ENCODE measurements around the gene BCKDHB.
A peak's percentile ranks its signal among the peaks of the same experiment; 100 is the strongest.
"Not testable (repeated sequence)": the region's sequence is repeated elsewhere in the genome, so short reads cannot be mapped to it uniquely, and the experiment has no call there.

BCKDHB gene

DNA sequence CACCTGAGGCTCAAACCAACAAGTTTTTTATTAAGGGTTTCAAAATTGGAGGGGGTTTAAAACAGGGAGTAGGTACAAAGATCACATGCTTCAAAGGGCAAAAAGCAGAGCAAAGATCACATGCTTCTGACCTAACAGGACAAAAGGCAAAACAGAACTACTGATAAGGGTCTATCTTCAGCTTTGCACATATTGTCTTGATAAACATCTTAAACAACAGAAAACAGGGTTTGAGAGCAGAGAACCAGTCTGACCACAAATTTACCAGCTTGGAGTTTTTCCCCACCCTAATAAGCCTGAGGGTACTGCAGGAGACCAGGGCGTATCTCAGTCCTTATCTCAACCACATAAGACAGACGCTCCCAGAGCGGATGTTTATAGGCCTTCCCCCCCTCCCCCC is 16.1 kb downstream of the BCKDHB start:
- not testable (repeated sequence) for DNase-seq (ENCODE audit: low read depth in 1 of 2, low spot score in 1 of 2); H3K4me3 ChIP-seq (replicated peaks; ENCODE audit: insufficient read depth, low read length); H3K27me3 ChIP-seq (ENCODE audit: insufficient read depth, poor library complexity, severe bottlenecking); H3K27ac ChIP-seq (replicated peaks)

DNA sequence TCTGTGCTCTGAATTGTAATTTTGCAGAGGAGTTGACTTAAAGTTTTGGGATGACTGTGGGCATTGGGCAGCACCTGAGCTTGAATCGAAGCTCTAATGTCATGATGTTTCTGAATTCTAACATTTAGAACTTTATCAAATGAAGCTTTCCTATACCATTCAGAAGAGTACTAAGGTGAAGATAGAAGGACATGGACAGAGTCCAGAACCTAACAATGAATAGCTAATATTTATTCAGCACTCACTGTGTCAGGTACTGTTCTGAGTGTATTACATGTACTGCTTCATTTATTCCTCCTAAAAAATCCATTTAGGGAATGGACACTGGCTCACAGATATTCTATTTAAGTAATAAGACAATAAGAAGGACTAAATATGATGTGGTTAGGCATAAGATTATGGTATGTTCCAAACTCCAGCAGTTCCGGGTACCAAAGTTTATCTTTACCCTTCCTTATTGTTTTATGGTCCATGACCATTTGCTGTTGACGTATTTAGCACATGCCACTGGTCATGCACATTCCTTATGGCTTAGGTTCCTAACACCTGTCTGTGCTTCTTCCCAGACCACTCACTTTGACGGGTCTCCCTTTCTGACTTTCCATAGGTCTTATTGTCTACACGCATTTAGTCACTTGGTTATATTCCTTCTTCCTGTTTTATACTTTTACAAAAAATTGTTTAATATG is 20.3 kb downstream of the BCKDHB start:
- Histone ChIP-seq H3K27me3 (ENCODE audit: insufficient read depth, poor library complexity, severe bottlenecking) (no peaks in the 10 kb centered on the region), H3K4me3 (replicated peaks; ENCODE audit: insufficient read depth, low read length) (no peak overlapping the region), H3K27ac (replicated peaks) (no peak overlapping the region)
- DNase-seq (ENCODE audit: low read depth in 1 of 2, low spot score in 1 of 2): no peak
- no peak for TF ChIP-seq GABPA (IDR thresholded peaks at IDR 0.05; ENCODE audit: low read depth)
- no peak for TF ChIP-seq SPI1 (IDR thresholded peaks at IDR 0.05; ENCODE audit: borderline replicate concordance, low read depth)
- TF ChIP-seq, protein P1, sequence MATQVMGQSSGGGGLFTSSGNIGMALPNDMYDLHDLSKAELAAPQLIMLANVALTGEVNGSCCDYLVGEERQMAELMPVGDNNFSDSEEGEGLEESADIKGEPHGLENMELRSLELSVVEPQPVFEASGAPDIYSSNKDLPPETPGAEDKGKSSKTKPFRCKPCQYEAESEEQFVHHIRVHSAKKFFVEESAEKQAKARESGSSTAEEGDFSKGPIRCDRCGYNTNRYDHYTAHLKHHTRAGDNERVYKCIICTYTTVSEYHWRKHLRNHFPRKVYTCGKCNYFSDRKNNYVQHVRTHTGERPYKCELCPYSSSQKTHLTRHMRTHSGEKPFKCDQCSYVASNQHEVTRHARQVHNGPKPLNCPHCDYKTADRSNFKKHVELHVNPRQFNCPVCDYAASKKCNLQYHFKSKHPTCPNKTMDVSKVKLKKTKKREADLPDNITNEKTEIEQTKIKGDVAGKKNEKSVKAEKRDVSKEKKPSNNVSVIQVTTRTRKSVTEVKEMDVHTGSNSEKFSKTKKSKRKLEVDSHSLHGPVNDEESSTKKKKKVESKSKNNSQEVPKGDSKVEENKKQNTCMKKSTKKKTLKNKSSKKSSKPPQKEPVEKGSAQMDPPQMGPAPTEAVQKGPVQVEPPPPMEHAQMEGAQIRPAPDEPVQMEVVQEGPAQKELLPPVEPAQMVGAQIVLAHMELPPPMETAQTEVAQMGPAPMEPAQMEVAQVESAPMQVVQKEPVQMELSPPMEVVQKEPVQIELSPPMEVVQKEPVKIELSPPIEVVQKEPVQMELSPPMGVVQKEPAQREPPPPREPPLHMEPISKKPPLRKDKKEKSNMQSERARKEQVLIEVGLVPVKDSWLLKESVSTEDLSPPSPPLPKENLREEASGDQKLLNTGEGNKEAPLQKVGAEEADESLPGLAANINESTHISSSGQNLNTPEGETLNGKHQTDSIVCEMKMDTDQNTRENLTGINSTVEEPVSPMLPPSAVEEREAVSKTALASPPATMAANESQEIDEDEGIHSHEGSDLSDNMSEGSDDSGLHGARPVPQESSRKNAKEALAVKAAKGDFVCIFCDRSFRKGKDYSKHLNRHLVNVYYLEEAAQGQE (IDR thresholded peaks at IDR 0.05; ENCODE audit: insufficient replicate concordance, low read depth): no peak

DNA sequence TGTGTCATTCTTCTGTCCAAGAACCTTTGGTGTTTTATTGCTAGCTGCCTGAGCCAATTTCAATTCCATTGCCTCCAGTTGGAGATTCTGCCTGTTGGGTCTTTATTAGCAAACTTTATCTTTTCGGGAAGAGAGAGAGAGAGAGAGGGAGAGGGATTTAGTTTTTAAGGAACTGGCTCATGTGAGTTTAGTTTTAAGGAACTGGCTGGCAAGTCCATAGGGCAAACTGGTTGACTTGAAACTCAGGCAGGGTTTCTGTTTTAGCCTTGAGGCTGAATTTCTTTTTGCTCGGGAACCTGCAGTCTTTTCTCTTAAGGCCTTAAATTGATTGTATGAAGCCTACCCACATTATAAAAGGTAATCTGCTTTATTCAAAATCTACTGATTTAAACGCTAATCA is 23.0 kb downstream of the BCKDHB start:
- peak; percentile 59; the same call in 1 of the 2 replicates for TF ChIP-seq SPI1 (IDR thresholded peaks at IDR 0.05; ENCODE audit: borderline replicate concordance, low read depth)
- TF ChIP-seq GABPA (IDR thresholded peaks at IDR 0.05; ENCODE audit: low read depth): no peak
- DNase-seq (ENCODE audit: low read depth in 1 of 2, low spot score in 1 of 2): no peak
- Histone ChIP-seq H3K4me3 (replicated peaks; ENCODE audit: insufficient read depth, low read length) (no peak overlapping the region), H3K27ac (replicated peaks) (no peak overlapping the region), H3K27me3 (ENCODE audit: insufficient read depth, poor library complexity, severe bottlenecking) (no peaks in the 10 kb centered on the region)

DNA sequence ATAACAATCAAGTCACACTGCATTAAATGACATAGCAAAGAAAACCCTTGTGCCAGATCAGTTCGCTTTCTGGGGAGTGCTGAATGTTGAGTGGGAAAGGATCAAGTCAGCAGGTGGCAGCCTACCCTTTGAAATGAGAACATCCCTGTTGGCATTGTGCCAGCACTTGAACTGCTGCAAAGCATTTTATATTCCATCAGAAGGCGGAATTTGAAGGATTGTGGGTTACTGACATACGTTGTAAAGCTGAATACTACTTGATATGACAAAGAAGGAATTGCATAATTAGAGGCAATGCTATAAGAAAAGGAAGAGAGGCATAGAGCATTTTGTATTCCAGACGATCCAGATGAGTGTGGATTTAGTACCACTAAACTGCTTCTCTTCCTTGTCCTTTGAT is 26.5 kb downstream of the BCKDHB start:
- Histone ChIP-seq H3K4me3 (replicated peaks; ENCODE audit: insufficient read depth, low read length) (no peak overlapping the region), H3K27me3 (ENCODE audit: insufficient read depth, poor library complexity, severe bottlenecking) (no peaks in the 10 kb centered on the region), H3K27ac (replicated peaks) (no peak overlapping the region)
- DNase-seq (ENCODE audit: low read depth in 1 of 2, low spot score in 1 of 2): peak; percentile 40 to 52
- TF ChIP-seq POLR2AphosphoS5 (IDR thresholded peaks at IDR 0.05; ENCODE audit: low read depth): peak; percentile 48; the same call in 1 of the 2 replicates
- TF ChIP-seq GABPA (IDR thresholded peaks at IDR 0.05; ENCODE audit: low read depth): no peak
- TF ChIP-seq, protein P2, sequence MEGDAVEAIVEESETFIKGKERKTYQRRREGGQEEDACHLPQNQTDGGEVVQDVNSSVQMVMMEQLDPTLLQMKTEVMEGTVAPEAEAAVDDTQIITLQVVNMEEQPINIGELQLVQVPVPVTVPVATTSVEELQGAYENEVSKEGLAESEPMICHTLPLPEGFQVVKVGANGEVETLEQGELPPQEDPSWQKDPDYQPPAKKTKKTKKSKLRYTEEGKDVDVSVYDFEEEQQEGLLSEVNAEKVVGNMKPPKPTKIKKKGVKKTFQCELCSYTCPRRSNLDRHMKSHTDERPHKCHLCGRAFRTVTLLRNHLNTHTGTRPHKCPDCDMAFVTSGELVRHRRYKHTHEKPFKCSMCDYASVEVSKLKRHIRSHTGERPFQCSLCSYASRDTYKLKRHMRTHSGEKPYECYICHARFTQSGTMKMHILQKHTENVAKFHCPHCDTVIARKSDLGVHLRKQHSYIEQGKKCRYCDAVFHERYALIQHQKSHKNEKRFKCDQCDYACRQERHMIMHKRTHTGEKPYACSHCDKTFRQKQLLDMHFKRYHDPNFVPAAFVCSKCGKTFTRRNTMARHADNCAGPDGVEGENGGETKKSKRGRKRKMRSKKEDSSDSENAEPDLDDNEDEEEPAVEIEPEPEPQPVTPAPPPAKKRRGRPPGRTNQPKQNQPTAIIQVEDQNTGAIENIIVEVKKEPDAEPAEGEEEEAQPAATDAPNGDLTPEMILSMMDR (IDR thresholded peaks at IDR 0.05; ENCODE audit: insufficient read depth, low read length): no peak
- no peak for TF ChIP-seq SPI1 (IDR thresholded peaks at IDR 0.05; ENCODE audit: borderline replicate concordance, low read depth)
- TF ChIP-seq, protein P1 (IDR thresholded peaks at IDR 0.05; ENCODE audit: insufficient replicate concordance, low read depth): no peak

DNA sequence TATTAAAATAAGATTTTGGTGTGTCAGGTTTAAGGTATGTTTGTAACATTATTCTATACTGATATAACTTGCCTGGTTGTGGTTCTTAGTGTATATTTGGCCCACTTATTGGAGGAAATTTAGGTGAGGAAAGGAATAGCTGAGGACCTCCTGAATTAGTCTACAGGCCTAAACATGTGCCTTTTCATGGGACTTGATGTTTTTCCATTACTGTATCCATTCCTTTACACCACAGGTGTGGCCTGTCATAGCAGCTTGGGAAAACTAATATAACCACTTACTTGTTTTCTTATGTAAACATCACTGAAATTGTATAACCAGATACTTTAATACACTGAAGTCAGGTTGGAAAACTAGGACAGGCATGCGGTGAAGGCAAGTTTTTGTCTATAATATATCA is 27.6 kb downstream of the BCKDHB start:
- H3K27ac ChIP-seq (replicated peaks): no peak overlapping the region
- H3K4me3 ChIP-seq (replicated peaks; ENCODE audit: insufficient read depth, low read length): no peak overlapping the region
- no peak for DNase-seq (ENCODE audit: low read depth in 1 of 2, low spot score in 1 of 2)
- H3K27me3 ChIP-seq (ENCODE audit: insufficient read depth, poor library complexity, severe bottlenecking): no peaks in the 10 kb centered on the region
- TF ChIP-seq SPI1 (IDR thresholded peaks at IDR 0.05; ENCODE audit: borderline replicate concordance, low read depth) (no peak), GABPA (IDR thresholded peaks at IDR 0.05; ENCODE audit: low read depth) (no peak), POLR2AphosphoS5 (IDR thresholded peaks at IDR 0.05; ENCODE audit: low read depth) (no peak)
- TF ChIP-seq, protein P1 (IDR thresholded peaks at IDR 0.05; ENCODE audit: insufficient replicate concordance, low read depth): no peak
- TF ChIP-seq, protein P2 (IDR thresholded peaks at IDR 0.05; ENCODE audit: insufficient read depth, low read length): no peak

Measured in HL-60 (cell line).